Measurements from ENCODE around the gene ACACA. TPM values are rescaled to one million over a fixed set of nuclear protein-coding genes. Genes with fewer than 3 reads are reported as not detected.
A peak's percentile ranks its signal among the peaks of the same experiment; 100 is the strongest.

Gene ACACA
- total RNA-seq, 2 donors from 2014 or later, result 41.9 to 126 TPM

DNA sequence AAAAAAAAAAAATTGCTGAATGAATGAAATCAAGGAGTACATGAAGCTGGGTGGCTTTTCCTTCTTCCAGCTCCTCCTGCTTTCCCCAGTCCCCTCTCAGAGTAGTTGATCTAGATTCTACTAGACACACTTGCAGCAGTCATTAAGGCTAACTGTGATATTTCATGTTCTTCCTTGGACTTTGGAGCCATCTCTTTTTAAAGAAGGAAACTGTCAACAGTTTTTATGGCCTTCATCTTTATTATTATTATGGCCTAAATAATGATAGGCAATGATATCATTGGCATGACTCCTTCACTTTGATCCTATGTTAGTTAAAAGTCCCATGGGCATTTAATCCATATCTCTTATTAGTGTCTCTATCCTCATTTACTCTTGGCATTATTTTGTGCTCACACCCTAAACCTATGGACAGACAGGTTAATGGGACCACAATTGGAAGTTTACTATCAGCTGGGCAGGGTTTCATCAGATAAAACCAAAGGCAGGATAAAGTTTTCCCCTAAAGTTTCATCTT is 21.1 kb downstream of the ACACA start:
- H3K4me1 Mint-ChIP-seq (ENCODE audit: low read depth in 2 of 2), result no peaks in the 10 kb centered on the region
- H3K9me3 Mint-ChIP-seq, result no peaks in the 10 kb centered on the region
- no peaks in the 10 kb centered on the region for H3K27me3 Mint-ChIP-seq
- no peaks in the 10 kb centered on the region for H3K36me3 Mint-ChIP-seq
- H3K27ac Mint-ChIP-seq, result no peak overlapping the region
- no peak for DNase-seq (ENCODE audit: low spot score)
- H3K4me3 Mint-ChIP-seq, result no peak overlapping the region
- ATAC-seq, result no peak

DNA sequence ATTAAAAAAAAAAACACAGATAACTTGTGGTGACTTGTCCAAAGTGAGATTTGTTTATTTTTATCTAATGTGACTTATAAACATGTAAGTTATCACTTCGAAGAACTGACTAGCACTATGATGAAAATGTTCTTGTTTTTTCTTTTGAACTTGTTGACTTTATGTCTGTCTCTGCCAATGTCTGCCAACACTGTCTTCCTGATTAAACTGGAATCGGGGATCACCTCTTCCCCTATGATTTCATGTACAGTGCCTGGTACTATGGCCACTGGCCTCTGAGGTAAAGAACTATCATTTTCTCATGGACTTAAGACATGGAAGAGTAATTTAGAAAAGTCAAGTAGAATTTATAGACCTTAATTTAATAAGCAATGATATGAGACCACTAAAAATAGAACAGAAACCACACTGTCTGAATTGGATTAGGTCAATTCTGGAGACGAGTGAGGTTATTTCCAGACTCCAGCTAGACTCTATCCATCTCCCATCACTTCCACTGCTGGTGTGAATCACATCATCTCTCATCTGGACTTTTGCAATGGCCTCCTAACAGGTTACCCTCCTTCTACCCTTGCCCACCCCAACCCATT is 22.0 kb downstream of the ACACA start:
- Mint-ChIP-seq H3K27ac (no peak overlapping the region), H3K4me1 (ENCODE audit: low read depth in 2 of 2) (no peaks in the 10 kb centered on the region), H3K36me3 (no peaks in the 10 kb centered on the region), H3K27me3 (no peaks in the 10 kb centered on the region), H3K4me3 (no peak overlapping the region), H3K9me3 (no peaks in the 10 kb centered on the region)
- ATAC-seq, result no peak
- DNase-seq (ENCODE audit: low spot score), result no peak

DNA sequence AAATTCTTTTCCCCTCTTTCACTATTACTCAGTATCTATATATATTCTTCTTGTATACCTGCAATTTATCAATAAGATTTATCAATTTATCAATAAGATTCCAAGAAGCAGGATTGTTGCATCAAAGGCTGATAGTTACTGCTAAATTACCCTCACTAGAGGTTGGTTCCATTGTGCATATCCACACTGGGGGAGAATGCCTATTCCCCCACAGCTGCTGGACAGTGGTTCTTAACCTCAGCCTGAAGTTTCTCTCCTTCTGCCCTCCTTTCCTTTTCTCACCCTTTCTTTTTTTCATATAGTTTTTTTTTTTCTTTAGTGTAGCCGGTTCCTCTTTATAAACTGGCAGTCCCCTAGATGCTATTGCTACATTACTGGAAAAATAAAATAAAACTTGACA is 24.6 kb downstream of the ACACA start:
- no peaks in the 10 kb centered on the region for H3K9me3 Mint-ChIP-seq
- no peaks in the 10 kb centered on the region for H3K36me3 Mint-ChIP-seq
- H3K27me3 Mint-ChIP-seq, result no peaks in the 10 kb centered on the region
- DNase-seq (ENCODE audit: low spot score) (no peak), ATAC-seq (no peak)
- no peak overlapping the region for H3K27ac Mint-ChIP-seq
- no peaks in the 10 kb centered on the region for H3K4me1 Mint-ChIP-seq (ENCODE audit: low read depth in 2 of 2)
- H3K4me3 Mint-ChIP-seq, result no peak overlapping the region

DNA sequence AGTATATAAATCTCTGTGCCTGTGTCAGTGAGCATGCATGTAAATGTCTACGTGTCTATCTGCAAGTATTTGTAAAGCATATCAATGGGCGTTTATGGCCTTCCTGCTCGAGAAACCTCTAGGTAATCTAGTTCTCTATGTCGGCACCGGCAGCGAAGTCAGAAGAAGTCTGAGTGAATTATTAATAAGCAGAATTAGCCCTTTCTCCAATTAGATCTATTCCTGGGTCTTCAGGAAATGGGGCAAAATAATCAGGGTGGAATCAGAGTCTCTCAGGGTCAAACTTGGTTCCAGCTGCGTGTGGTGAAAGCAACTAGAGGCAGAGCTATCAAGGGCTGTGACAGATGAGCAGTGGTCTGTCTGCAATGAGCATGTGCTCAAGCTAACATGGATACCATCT is 30.9 kb downstream of the ACACA start, which contains the start of gene C17orf78:
TSS of gene C17orf78 (plus strand) at position 280 of the 400 bp plus-strand sequence. CDS start at position 388, 108 bp downstream.
- Mint-ChIP-seq H3K36me3 (no peaks in the 10 kb centered on the region), H3K4me3 (no peak within 1 kb of the TSS), H3K9me3 (no peaks in the 10 kb centered on the region), H3K27ac (peak within 1 kb of the TSS in 1 of 2 donors; percentile 6), H3K27me3 (no peaks in the 10 kb centered on the region), H3K4me1 (ENCODE audit: low read depth in 2 of 2) (peaks cover 0 to 8% of the 10 kb centered on the region in 2 donors)
- no peak for ATAC-seq
- no peak for DNase-seq (ENCODE audit: low spot score)

DNA sequence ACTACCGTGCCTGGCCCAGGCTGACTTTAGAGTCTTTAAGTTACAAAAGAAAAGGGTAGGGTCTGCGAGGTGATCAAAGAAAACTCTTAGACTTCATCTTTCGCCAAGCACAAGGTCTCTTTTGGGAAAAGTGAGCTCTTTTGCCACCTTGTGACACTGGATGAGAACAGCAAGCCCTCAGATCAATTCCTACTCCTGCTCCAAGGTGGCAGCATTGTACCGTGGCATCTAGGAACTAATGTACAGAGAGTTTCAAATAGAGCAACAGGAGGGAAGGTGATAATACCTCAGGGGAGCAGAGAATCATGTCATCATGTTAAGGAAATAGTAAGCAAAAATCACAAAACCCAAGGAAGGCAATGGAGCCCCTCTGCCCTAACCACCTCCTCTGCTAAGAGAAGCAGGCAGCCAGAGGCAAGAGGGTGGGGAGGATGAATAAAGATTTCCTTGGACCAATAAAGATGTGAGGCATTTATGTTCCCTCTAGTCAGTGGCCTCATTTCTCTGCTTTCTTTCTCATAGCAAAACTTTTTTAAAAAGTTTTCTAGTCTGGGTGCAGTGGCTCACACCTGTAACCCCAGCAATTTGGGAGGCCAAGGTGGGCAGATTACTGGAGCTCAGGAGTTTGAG is 33.0 kb downstream of the ACACA start:
- ATAC-seq (peak; percentile 79), DNase-seq (ENCODE audit: low spot score) (no peak)
- Mint-ChIP-seq H3K27me3 (no peaks in the 10 kb centered on the region), H3K4me3 (no peak overlapping the region), H3K36me3 (no peaks in the 10 kb centered on the region), H3K9me3 (no peaks in the 10 kb centered on the region), H3K27ac (no peak overlapping the region), H3K4me1 (ENCODE audit: low read depth in 2 of 2) (peaks cover 0 to 8% of the 10 kb centered on the region in 2 donors)

DNA sequence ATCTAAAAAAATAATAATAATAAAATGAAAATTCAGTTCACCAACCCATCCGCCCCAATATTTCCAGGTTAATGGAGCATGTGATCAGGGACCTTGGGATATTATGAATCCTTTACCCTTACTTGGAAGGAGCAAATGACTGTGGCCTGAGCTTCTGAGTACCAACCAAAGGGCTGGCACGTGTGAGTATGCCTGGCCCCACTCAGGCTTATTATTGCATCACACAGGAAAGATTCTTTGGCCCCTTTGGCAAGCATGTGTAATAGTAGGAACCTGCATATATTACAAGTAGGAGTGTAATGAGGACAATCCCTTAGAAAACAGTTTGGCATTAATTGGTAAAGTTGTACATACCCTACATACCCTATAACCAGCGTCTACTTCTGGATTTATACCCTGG is 38.1 kb downstream of the ACACA start:
- ATAC-seq (no peak), DNase-seq (ENCODE audit: low spot score) (no peak)
- Mint-ChIP-seq H3K27me3 (no peaks in the 10 kb centered on the region), H3K9me3 (no peaks in the 10 kb centered on the region), H3K27ac (no peak overlapping the region), H3K36me3 (no peaks in the 10 kb centered on the region), H3K4me1 (ENCODE audit: low read depth in 2 of 2) (peaks cover 0 to 4% of the 10 kb centered on the region in 2 donors), H3K4me3 (no peak overlapping the region)

DNA sequence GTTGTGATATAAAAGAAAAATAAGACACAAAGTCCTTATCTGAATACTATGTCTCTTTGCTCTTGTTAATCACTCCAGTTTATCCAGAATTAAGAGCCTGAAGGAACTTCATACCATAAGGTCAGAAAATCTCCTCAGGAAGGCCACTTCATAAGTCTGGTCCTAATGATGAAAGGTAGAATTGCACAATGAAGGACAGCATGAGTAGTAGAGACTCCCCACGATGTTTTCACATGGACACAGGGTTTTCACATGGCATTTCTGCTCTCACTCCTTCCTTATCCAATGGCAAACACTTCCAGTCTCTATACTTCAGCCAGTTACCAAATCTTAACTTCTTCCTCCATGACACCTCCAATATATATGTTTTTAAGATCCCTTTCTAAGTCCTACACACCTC is 41.0 kb downstream of the ACACA start:
- no peak overlapping the region for H3K4me3 Mint-ChIP-seq
- no peaks in the 10 kb centered on the region for H3K36me3 Mint-ChIP-seq
- no peaks in the 10 kb centered on the region for H3K4me1 Mint-ChIP-seq (ENCODE audit: low read depth in 2 of 2)
- H3K9me3 Mint-ChIP-seq, result no peaks in the 10 kb centered on the region
- DNase-seq (ENCODE audit: low spot score) (no peak), ATAC-seq (no peak)
- no peak overlapping the region for H3K27ac Mint-ChIP-seq
- H3K27me3 Mint-ChIP-seq, result no peaks in the 10 kb centered on the region

DNA sequence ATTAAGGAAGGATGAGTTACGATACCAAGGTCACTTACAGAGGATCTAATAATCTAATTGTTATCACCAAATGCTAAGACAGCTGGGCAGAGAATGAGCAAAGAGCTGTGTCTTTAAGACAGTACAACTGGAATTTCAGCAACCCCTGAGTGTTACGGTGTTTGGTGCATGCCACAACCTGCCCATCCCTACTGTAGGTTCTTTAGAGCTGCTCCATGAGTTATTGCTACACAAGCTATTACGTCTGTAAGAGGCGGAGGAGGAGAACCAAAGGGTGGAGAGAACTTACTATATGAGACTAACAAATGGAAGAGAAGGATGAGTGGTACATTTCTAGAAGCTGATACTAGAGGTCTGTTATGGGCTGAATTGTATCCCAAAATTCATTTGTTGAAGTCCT is 45.1 kb downstream of the ACACA start:
- H3K27ac Mint-ChIP-seq, result no peak overlapping the region
- no peaks in the 10 kb centered on the region for H3K9me3 Mint-ChIP-seq
- H3K27me3 Mint-ChIP-seq, result no peaks in the 10 kb centered on the region
- peaks cover 14 to 16% of the 10 kb centered on the region in 2 donors for H3K4me1 Mint-ChIP-seq (ENCODE audit: low read depth in 2 of 2)
- H3K36me3 Mint-ChIP-seq, result no peaks in the 10 kb centered on the region
- no peak overlapping the region for H3K4me3 Mint-ChIP-seq
- DNase-seq (ENCODE audit: low spot score) (no peak), ATAC-seq (no peak)

DNA sequence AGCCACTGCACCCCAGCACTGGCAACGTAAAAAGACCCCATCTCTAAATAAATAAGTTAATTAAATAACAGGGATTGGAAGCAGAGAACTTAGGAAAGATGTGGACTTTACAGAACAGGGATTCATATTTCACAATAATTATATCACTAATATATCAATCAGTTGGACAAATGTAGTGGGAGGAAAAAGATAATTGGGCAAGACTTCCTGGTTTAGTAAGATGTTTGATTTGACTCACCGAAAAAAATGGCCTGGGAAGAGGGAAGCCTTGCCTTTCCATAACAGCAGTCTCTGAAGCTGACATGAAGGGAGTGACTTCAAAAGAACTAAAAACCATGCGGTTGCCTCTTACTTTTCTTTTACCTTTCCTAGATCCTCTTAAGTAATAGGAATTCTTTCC is 46.0 kb downstream of the ACACA start:
- H3K27ac Mint-ChIP-seq, result no peak overlapping the region
- H3K27me3 Mint-ChIP-seq, result no peaks in the 10 kb centered on the region
- peaks cover 14 to 16% of the 10 kb centered on the region in 2 donors for H3K4me1 Mint-ChIP-seq (ENCODE audit: low read depth in 2 of 2)
- H3K4me3 Mint-ChIP-seq, result no peak overlapping the region
- no peaks in the 10 kb centered on the region for H3K9me3 Mint-ChIP-seq
- ATAC-seq (no peak), DNase-seq (ENCODE audit: low spot score) (no peak)
- H3K36me3 Mint-ChIP-seq, result no peaks in the 10 kb centered on the region

DNA sequence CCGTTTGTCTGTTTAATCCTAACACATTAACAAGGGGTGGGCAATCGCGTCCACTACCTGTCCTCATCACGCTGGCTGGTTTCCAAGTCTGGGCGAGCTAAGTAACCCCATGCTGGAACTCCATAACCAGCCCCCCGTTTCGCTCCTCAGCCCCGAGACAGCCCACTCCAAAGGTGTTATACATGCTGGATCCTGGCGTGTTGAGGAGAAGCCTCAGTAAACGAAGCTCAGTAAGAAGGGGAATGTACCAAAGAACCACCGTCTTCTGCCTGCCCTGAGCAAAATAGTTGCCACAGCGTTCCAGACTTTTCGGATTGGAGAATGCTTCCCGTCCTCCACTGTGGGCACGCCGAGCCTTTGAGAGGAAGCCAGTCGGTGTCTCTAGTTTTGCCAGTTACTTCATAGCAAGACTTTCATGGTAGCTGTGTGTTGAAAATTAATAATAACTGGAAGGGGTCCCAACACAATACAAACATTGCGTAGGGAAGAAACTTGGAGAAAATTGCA is 46.9 kb downstream of the ACACA start:
- Mint-ChIP-seq H3K27ac (peak overlapping the region in 1 of 2 donors; percentile 72), H3K27me3 (no peaks in the 10 kb centered on the region), H3K4me3 (peak overlapping the region; percentile 72), H3K9me3 (no peaks in the 10 kb centered on the region), H3K4me1 (ENCODE audit: low read depth in 2 of 2) (peaks cover 14 to 16% of the 10 kb centered on the region in 2 donors), H3K36me3 (no peaks in the 10 kb centered on the region)
- ATAC-seq, result no peak
- DNase-seq (ENCODE audit: low spot score), result no peak

DNA sequence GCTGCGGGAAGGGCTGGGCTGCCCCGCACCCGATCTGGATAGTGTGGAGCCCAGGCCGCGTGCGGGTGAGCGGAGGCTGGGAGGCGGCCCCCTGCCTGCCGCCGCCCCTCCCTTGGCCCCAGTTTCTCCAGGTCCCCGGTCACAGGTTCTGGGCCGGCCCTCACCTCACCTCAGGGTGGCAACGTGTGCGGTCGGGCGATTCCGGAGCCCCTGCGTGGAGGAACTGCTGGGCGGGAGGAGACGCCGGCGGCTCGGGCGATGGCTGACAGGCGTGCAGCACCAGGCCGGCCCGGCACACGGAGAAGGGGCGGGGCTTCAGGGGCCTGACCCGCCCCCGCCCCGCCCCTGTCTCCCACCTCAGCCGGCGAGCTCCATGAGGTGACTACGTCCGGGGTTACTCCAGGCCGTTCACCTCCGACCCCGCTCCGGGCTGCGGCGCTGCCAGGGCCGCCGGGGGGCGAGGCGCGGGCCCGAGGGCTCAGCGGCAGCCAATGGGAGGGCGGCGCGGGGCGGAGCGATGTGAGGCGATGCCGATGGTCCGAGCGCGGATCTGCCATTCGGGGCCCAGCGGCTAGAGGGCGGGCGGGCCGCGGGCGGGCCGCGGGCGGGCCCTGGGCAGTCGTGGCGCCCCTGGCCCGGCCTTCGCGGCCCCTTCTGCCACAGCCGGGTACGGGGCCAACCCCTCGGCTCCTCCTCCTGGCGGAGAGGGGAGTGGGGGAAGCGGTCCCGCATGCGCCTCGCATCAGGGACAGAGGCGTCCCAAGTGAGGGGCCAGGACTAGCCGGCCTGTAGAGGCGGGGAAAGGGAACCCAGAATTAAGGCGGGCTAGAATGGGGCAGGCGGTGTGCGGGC is 47.6 kb downstream of the ACACA start:
- H3K36me3 Mint-ChIP-seq, result no peaks in the 10 kb centered on the region
- DNase-seq (ENCODE audit: low spot score), result peak; percentile 99
- peaks cover 14 to 16% of the 10 kb centered on the region in 2 donors for H3K4me1 Mint-ChIP-seq (ENCODE audit: low read depth in 2 of 2)
- no peaks in the 10 kb centered on the region for H3K9me3 Mint-ChIP-seq
- peak; percentile 98 for ATAC-seq
- peak overlapping the region; percentile 93 for H3K4me3 Mint-ChIP-seq
- H3K27ac Mint-ChIP-seq, result peak overlapping the region in 1 of 2 donors; percentile 46
- no peaks in the 10 kb centered on the region for H3K27me3 Mint-ChIP-seq

DNA sequence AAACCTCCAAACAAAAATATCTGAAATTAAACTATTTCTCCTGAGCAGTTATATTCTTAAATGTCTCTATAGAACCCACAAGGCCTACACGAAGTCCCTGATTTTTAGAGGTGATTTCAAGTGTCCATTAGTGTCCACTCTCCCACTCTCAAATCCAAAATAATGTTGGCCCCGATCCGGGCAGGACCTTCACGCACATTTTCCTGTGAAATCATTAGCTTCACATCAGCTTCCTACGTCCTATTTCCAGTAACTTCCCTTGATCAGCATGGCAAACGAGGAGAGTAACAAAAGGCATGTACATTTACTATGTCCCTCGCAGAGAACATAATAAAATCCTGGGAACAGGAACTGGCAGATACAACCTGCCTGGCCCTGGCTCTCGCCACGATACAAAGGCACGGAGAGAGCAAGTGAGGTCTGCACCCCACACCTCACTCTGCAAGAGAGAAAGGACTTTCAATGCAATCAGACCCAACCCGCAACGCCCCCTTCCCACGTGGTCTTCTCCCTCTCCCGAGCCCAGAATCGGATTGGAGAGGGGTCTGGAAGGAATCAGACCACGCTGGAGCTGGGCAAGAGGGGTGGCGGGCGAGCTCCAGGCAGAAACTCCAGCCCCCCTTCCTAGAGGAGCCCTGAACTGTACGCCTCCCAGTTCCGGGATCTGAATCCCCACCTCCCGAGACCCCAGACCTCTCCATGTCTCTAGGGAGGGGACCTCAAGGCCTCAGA is 48.4 kb downstream of the ACACA start:
- Mint-ChIP-seq H3K36me3 (no peaks in the 10 kb centered on the region), H3K4me1 (ENCODE audit: low read depth in 2 of 2) (peaks cover 14 to 16% of the 10 kb centered on the region in 2 donors), H3K27ac (peak overlapping the region in 1 of 2 donors; percentile 46), H3K4me3 (peak overlapping the region; percentile 93), H3K9me3 (no peaks in the 10 kb centered on the region), H3K27me3 (no peaks in the 10 kb centered on the region)
- peak in 1 of 2 donors; percentile 5 for ATAC-seq
- DNase-seq (ENCODE audit: low spot score), result no peak

All from natural killer cell treated with Interleukin-12 subunit alpha and Interleukin-12 subunit beta and Interleukin-15 and Interleukin-18, amount 100 ng/mL, for 72 hours (primary cell).